Measurements from ENCODE around the gene PODXL2. TPM values are rescaled to one million over a fixed set of nuclear protein-coding genes. Genes with fewer than 3 reads are reported as not detected.
"Not testable (repeated sequence)": the region's sequence is repeated elsewhere in the genome, so short reads cannot be mapped to it uniquely, and the experiment has no call there.

The PODXL2 gene
- polyA plus RNA-seq, 4 donors: 25.7 to 54.4 (median 46.2) TPM

GRCh38 chr3:127672429-127673190 lies 43.6 kb downstream of the PODXL2 start, which contains the start of gene ABTB1:
Gene ABTB1, plus strand, starts transcription at chr3:127672952. Its CDS starts 74 bp downstream, at chr3:127673026.
- no peak for DNase-seq (ENCODE audit: low read depth in 4 of 4, low spot score in 3 of 4)

DNA sequence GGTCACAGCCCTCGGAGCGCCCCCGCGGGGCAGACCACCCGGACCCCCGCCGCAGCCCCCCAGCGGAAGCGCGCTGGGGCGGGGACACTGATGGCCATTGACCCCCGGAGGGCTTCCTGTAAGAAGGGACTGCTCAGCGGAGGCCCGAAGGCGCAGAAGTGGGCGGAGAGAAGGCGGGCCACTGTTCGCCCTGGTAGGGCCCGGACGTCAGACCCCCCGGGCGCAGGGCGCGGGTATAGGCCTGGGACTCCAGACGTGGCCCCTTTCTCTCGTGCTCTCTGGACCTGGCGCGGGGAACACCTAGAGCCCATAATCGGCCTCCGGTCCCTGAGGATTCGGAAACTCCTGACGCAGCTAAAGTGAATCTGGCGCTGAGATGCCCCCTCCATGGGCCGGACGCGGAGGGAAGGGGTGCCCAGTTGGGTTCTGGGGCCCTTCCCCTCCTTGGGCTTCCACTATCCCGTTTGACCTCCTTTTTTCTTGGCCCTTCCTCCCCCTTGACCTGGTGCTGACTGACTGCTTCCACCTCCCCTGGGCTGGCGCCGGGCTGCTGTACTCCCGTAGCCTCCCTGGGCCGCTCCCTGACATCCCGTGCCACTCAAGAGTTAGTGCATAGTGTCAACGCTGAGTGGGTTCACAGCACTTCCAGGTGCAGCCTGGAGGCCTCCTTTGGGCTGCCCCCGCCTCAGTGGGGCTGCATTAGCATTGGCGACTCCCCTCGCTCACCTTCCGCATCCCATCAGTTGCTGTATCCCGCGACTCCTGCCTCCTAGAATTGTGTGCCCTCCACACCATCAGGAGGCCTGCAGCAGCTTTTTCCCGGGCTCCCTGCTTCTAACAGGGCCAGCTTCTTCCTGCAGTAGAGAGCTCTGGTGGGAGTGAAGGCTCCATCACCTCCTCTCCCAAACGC lies 44.5 kb downstream of the PODXL2 start:
- no peak for DNase-seq (ENCODE audit: low read depth in 4 of 4, low spot score in 3 of 4)

- no peak for DNase-seq (ENCODE audit: low read depth in 4 of 4, low spot score in 3 of 4)
These were observed 45.2 kb downstream of the PODXL2 start for GRCh38 chr3:127674101-127674721.

DNA sequence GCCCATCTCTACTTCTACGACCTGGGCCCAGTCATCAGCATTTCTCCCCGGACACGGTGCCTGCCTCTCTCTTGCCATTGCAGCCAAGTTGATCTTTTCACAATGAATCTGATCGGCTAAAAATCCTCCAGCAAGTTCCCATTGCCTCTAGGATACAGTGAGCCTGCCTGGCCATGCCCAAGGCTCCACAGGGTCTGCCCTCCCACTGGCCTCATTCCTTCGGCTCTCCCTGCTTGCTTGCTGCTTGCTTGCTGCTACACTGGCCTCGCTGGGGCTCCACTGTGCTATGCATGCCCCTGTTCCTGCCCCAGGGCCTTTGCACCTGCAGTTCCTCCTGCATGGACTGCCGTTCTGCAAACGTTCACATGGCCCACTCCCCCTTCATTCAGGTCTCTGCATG lies 45.8 kb downstream of the PODXL2 start:
- DNase-seq (ENCODE audit: low read depth in 4 of 4, low spot score in 3 of 4): no peak

DNA sequence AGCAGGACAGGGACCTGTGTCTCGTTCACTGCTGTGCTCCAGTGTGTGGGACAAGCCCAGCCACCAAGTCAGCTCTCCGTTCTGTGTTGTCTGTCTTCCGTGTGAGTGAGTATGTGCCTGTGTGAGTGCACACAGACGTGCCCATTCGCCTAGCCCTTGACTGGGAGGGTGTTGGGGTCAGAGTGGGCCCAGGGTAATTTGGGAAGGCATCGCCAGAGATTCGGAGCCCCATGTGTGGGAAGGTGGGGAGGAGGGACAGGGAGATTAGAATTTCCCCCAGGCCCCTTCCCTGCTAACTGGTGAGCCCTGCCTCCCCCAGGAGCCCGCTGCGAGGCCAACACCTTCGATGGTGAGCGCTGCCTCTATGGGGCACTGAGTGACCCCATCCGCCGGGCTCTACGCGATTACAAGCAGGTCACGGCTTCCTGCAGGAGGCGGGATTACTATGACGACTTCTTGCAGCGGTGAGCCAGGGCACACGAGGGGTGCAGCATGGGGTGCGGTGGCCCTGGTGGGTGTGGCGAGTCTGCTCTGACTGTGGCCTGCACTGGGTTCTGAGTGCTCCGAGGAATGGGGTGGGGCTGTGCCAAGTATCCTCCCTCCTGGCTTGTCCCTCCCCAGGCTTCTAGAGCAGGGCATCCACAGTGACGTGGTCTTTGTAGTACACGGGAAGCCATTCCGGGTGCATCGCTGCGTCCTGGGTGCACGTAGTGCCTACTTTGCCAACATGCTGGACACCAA lies 46.8 kb downstream of the PODXL2 start:
- no peak for DNase-seq (ENCODE audit: low read depth in 4 of 4, low spot score in 3 of 4)

- DNase-seq (ENCODE audit: low read depth in 4 of 4, low spot score in 3 of 4): no peak
These were observed 47.5 kb downstream of the PODXL2 start for GRCh38 chr3:127676456-127676855.

DNA sequence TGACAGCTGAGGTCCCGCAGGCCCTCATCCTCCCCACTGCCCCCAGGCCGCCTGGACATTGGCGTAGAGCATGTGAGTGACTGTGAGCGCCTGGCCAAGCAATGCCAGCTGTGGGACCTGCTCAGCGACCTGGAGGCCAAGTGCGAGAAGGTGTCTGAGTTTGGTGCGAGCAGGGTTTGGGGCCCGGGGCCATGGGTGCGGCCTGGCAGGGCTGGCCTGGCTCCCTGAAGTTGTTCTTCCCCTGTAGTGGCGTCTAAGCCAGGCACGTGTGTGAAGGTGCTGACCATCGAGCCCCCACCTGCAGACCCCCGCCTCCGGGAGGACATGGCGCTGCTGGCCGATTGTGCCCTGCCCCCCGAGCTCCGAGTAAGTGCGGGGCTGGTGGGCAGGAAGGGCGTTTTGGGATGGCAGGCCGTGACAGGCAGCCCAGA lies 48.0 kb downstream of the PODXL2 start:
- DNase-seq (ENCODE audit: low read depth in 4 of 4, low spot score in 3 of 4): no peak

GRCh38 chr3:127677541-127678314 lies 48.7 kb downstream of the PODXL2 start:
- no peak for DNase-seq (ENCODE audit: low read depth in 4 of 4, low spot score in 3 of 4)

GRCh38 chr3:127678315-127678599 lies 49.3 kb downstream of the PODXL2 start:
- DNase-seq (ENCODE audit: low read depth in 4 of 4, low spot score in 3 of 4): no peak

DNA sequence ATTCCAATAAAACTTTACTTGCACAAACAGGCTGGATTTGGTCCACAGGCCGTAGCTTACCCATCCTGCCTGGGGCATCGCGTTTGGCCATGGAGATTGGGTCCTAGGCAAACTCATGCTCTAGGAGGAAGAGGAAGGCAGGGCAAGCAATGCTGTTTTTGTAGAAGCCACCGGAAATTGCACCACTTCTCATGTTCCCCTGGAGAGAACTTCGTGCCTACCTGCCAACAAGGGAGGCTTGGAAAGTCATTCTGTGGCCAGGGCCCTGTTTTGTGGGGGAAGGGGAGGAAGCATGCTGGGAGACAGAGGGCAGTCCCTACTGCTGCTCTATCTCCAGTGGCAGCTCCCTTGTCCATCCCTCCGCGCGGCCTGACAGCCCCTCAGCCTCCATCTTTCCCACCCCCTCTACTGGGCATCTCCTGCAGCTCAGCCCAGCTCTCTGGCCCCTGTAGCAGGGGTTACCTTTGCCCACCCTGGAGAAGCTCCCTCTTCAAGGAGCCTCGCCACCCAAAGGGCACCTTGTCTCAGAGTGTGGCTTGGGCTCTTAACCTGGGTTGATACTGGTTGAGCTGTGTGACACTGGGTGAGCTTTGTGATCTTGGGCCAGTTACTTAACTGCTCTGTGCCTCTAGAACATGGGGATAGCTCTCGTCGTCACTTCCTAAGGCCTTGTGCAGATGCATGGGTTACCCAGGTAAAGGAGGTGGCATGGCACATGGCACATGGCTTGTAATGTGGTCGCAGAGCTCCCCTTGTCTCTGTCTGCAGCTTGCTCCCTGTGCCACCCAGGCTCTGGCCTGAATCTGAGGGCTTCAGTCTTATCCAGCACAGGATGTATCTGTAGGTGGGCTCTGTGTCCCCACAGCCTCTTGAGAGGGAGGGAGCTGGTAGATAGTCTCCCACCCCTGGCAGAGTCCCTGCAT lies 49.9 kb downstream of the PODXL2 start:
- no peak for DNase-seq (ENCODE audit: low read depth in 4 of 4, low spot score in 3 of 4)

DNA sequence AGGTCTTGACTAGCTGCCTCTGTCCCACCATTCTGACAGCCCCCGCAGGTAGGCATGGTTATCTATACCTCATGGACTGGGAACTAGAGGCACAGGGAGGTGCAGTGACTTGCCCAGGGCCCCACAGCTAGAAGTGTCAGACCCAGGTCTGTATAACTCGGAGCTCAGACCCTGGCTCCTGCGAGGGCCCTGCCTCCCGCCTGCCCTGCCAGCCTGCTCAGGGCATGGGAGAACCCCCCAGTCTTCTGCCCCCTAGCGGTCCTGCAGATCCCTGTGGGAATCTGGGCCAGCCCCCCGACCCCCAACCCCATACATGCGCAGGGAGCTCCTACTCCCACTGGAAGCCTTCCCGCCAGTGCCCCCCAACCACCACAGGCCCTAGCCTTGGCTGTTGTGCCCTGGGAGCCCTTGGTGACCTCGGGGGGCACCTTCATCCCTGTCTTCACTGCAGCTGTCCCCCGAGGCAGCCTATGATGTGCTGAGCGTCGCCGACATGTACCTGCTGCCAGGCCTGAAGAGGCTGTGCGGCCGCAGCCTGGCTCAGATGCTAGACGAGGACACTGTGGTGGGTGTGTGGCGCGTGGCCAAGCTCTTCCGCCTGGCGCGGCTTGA lies 50.7 kb downstream of the PODXL2 start:
- DNase-seq (ENCODE audit: low read depth in 4 of 4, low spot score in 3 of 4): no peak

DNA sequence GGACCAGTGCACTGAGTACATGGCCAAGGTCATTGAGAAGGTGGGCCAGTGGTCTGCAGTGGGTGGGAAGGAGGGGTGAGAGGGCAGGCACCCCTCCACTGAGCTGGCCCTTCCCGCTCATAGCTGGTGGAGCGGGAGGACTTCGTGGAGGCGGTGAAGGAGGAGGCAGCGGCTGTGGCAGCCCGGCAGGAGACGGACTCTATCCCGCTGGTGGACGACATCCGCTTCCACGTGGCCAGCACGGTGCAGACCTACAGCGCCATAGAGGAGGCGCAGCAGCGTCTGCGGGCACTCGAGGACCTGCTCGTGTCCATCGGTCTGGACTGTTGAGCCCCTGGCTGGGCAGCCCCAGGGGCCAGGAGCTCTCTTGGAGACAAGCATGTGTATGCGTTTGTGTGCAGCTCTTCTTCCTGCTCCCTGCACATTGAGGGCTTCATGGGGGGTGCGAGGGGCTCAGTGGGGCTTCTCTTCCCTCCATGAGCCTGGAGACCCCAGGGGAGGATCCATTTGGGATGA lies 51.2 kb downstream of the PODXL2 start:
- DNase-seq (ENCODE audit: low read depth in 4 of 4, low spot score in 3 of 4): no peak

DNA sequence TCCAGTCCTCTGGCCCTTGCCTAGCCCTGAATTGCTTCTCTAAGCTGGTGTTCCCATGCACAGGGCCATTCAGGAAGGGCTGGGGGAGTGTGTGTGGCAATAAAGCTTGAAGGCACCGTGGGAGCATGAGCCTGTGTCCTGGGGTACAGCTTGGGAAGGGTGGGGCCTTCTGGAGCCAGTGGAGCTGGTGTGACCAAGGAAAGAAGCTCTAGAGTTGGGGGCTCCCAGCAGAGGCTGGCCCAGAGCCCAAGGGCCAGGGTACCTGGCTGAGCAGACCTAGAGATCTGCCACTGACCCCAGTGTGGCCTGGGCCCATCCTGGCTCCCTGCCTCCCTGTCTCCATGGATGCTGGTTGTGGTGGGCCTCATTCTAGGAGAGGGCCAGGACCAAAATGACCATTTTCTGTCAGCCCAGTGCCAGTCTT lies 51.8 kb downstream of the PODXL2 start:
- no peak for DNase-seq (ENCODE audit: low read depth in 4 of 4, low spot score in 3 of 4)

DNA sequence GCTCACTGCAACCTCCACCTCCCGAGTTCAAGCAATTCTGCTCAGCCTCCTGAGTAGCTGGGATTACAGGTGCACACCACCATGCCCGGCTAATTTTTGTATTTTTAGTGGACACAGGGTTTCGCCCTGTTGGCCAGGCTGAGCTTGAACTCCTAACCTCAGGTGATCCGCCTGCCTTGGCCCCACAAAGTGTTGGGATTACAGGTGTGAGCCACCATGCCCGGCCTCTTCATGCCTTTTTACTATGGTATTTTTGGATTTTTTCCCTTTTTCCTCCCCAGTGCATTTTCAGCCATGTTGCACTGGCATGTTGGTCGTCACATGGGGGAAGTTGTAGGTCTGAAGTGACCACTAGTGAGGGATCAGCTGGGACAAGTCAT lies 53.2 kb downstream of the PODXL2 start:
- DNase-seq (ENCODE audit: low read depth in 4 of 4, low spot score in 3 of 4): not testable (repeated sequence)

GRCh38 chr3:127682561-127682960 lies 53.6 kb downstream of the PODXL2 start:
- no peak for DNase-seq (ENCODE audit: low read depth in 4 of 4, low spot score in 3 of 4)

- DNase-seq (ENCODE audit: low read depth in 4 of 4, low spot score in 3 of 4): no peak
These were observed 56.1 kb downstream of the PODXL2 start for GRCh38 chr3:127684871-127685707.
